LNCaP clone FGC (cell line): ENCODE results near the gene ANXA6.

Source experiments
- DNase-seq: peaks from one replicate; pipeline ENCODE4 v3.0.0-alpha.2; 2011; ENCODE audit warnings: low read depth
- H3K4me3 ChIP-seq: 2 replicates; pipeline ENCODE4 v1.5.1; 2011; ENCODE audit warnings: mild to moderate bottlenecking, low read depth, low read length, control low read depth
- CTCF ChIP-seq: IDR thresholded peaks from 2 replicates; pipeline ENCODE4 v1.5.1; 2012; ENCODE audit warnings: mild to moderate bottlenecking; ENCODE audit not compliant: control insufficient read depth, insufficient read depth; ENCODE audit errors: extremely low read depth

Gene ANXA6

GRCh38 chr5:151186538-151186937 is 29.0 kb upstream of the ANXA6 start:
- no peak overlapping the region for H3K4me3 ChIP-seq
- no peak for TF ChIP-seq CTCF
- no peak for DNase-seq

- no peak for TF ChIP-seq CTCF
- no peak for DNase-seq
Observed at GRCh38 chr5:151186052-151186451, 28.5 kb upstream of the ANXA6 start.

GRCh38 chr5:151184316-151185042 is 26.9 kb upstream of the ANXA6 start:
- no peak overlapping the region for H3K4me3 ChIP-seq

More at GRCh38 chr5:151186052-151186451, 28.5 kb upstream of the ANXA6 start:
- H3K4me3 ChIP-seq: no peak overlapping the region

GRCh38 chr5:151183456-151184245 is 26.1 kb upstream of the ANXA6 start:
- no peak for TF ChIP-seq CTCF
- no peak overlapping the region for H3K4me3 ChIP-seq
- no peak for DNase-seq

More at GRCh38 chr5:151184316-151185042, 26.9 kb upstream of the ANXA6 start:
- DNase-seq: no peak
- TF ChIP-seq CTCF: no peak

DNA sequence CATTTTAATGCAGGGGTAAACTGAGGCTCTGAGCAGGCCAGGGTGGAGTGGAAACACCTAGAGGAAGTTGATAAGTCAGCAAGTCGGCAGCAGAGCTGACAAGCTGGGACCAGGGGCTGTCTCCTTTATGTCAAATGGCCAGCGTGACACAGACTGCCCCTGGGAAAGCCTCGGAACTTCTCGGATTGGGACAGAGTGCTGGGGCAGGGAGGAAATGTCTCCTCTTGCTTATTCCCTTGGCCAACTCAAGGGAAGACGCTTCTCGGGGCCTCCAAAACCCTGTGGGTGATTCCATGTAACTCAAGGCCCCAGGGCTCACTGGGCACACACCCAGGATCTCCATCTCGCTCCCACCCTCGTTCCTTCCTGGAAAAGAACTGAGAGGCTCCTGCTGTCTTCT is 25.4 kb upstream of the ANXA6 start:
- H3K4me3 ChIP-seq: no peak overlapping the region
- DNase-seq: no peak
- TF ChIP-seq CTCF: no peak

- no peak overlapping the region for H3K4me3 ChIP-seq
- no peak for DNase-seq
- TF ChIP-seq CTCF: no peak
Observed at GRCh38 chr5:151182524-151182900, 24.9 kb upstream of the ANXA6 start.
